Measurements from ENCODE around the gene GAPT.

Gene GAPT

GRCh38 chr5:58491216-58491892 is at the start of gene GAPT:
Gene GAPT, plus strand, starts transcription at chr5:58491435. Its CDS starts 3,102 bp downstream, at chr5:58494537.
- no peak for DNase-seq (ENCODE audit: low spot score)

- no peak for DNase-seq (ENCODE audit: low spot score)
These were observed 46.4 kb upstream of the GAPT start for GRCh38 chr5:58444805-58445204.

GRCh38 chr5:58446024-58446423 is 45.2 kb upstream of the GAPT start:
- no peak for DNase-seq (ENCODE audit: low spot score)

- DNase-seq (ENCODE audit: low spot score) = no peak
These were observed 44.0 kb upstream of the GAPT start for GRCh38 chr5:58447226-58447625.

- no peak for DNase-seq (ENCODE audit: low spot score)
These were observed 41.2 kb upstream of the GAPT start for GRCh38 chr5:58450018-58450417.

- no peak for DNase-seq (ENCODE audit: low spot score)
These were observed 40.2 kb upstream of the GAPT start for GRCh38 chr5:58450811-58451629.

GRCh38 chr5:58451732-58452565 is 39.3 kb upstream of the GAPT start:
- no peak for DNase-seq (ENCODE audit: low spot score)

- DNase-seq (ENCODE audit: low spot score) = no peak
These were observed 38.5 kb upstream of the GAPT start for GRCh38 chr5:58452566-58453258.

- DNase-seq (ENCODE audit: low spot score) = no peak
These were observed 37.9 kb upstream of the GAPT start for GRCh38 chr5:58453306-58453705.

- DNase-seq (ENCODE audit: low spot score) = no peak
These were observed 37.2 kb upstream of the GAPT start for GRCh38 chr5:58454025-58454424.

GRCh38 chr5:58455066-58455465 is 36.2 kb upstream of the GAPT start:
- DNase-seq (ENCODE audit: low spot score) = no peak

- DNase-seq (ENCODE audit: low spot score) = no peak
These were observed 35.8 kb upstream of the GAPT start for GRCh38 chr5:58455480-58455879.

GRCh38 chr5:58456026-58456425 is 35.2 kb upstream of the GAPT start:
- DNase-seq (ENCODE audit: low spot score) = no peak

- DNase-seq (ENCODE audit: low spot score) = no peak
These were observed 34.7 kb upstream of the GAPT start for GRCh38 chr5:58456486-58456885.

- DNase-seq (ENCODE audit: low spot score) = no peak
These were observed 34.2 kb upstream of the GAPT start for GRCh38 chr5:58457050-58457449.

- no peak for DNase-seq (ENCODE audit: low spot score)
These were observed 33.0 kb upstream of the GAPT start for GRCh38 chr5:58458141-58458742.

- no peak for DNase-seq (ENCODE audit: low spot score)
These were observed 32.5 kb upstream of the GAPT start for GRCh38 chr5:58458743-58459145.

- DNase-seq (ENCODE audit: low spot score) = peak; percentile 24
These were observed 31.9 kb upstream of the GAPT start for GRCh38 chr5:58459146-58460001.

GRCh38 chr5:58460002-58460731 is 31.1 kb upstream of the GAPT start, which contains the start of gene PLK2:
Gene PLK2, minus strand, starts transcription at chr5:58460086. Its CDS starts 127 bp downstream, at chr5:58459959.
- peak; percentile 96 for DNase-seq (ENCODE audit: low spot score)
